Keratinocyte (primary cell): ENCODE results near the gene NKX3-2.

Experiments used
- EZH2 ChIP-seq: IDR thresholded peaks from one replicate; pipeline ENCODE4 v1.6.1; 2012; ENCODE audit warnings: inconsistent platforms, mild to moderate bottlenecking, low read length, moderate library complexity
- TF ChIP-seq, protein P1 (sequence below), 3 experiments: IDR thresholded peaks in 1 of 3; conservative IDR thresholded peaks in 1 of 3; optimal IDR thresholded peaks in 1 of 3; 2 replicates in 2 of 3; 3 replicates in 1 of 3; pipeline versions ENCODE3 to v1.5.1; 2011; ENCODE audit warnings: low read length in 3 of 3, mild to moderate bottlenecking in 3 of 3, moderate library complexity in 2 of 3, control low read depth in 1 of 3, inconsistent platforms in 1 of 3; ENCODE audit not compliant: insufficient read depth in 2 of 3; ENCODE audit errors: extremely low read depth in 1 of 3

DNA sequence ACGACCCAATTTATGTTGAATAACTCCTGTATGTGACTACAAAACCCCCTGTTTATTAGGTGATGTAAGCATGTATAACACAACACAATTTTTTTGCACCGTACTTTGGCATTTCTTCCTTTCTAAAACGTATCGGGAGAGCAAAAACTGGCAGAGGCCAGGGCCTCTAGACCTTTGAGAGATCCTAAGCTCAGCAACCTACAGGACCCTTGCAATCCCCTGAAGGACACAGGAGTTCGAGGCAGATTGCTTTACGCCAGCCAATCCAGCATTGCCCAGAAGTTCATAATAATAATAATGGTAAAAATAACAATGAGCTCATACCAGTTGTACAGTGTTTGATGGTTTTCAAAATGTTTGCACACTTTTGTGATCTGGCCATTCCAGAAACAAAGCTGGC lies 7.7 kb downstream of the NKX3-2 start:
- TF ChIP-seq, protein P1, sequence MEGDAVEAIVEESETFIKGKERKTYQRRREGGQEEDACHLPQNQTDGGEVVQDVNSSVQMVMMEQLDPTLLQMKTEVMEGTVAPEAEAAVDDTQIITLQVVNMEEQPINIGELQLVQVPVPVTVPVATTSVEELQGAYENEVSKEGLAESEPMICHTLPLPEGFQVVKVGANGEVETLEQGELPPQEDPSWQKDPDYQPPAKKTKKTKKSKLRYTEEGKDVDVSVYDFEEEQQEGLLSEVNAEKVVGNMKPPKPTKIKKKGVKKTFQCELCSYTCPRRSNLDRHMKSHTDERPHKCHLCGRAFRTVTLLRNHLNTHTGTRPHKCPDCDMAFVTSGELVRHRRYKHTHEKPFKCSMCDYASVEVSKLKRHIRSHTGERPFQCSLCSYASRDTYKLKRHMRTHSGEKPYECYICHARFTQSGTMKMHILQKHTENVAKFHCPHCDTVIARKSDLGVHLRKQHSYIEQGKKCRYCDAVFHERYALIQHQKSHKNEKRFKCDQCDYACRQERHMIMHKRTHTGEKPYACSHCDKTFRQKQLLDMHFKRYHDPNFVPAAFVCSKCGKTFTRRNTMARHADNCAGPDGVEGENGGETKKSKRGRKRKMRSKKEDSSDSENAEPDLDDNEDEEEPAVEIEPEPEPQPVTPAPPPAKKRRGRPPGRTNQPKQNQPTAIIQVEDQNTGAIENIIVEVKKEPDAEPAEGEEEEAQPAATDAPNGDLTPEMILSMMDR (optimal IDR thresholded peaks at IDR 0.05 in 1 of 3, IDR thresholded peaks at IDR 0.05 in 1 of 3, conservative IDR thresholded peaks at IDR 0.05 in 1 of 3; ENCODE audit: extremely low read depth in 1 of 3, insufficient read depth in 2 of 3, low read length in 3 of 3): no peak
- TF ChIP-seq EZH2: no peak
